RWPE1 (cell line): ENCODE results near the gene NOC2L.

Experiments used
- CTCF ChIA-PET: fragments of 350-600 bp; sonication (Branson Sonifier 250); formaldehyde crosslinking; extraction: SDS; loops from one replicate; lab custom pipeline; 2021; lab: Yijun Ruan, JAX
- POLR2A ChIA-PET: fragments of 400-600 bp; formaldehyde crosslinking; extraction: SDS; loops from one replicate; lab custom pipeline; 2020; ENCODE audit warnings: antibody characterized with exemption; ENCODE audit not compliant: low non-redundant PET; lab: Yijun Ruan, JAX
- DNase-seq: peaks from one replicate; pipeline ENCODE4 v3.0.0; 2012; ENCODE audit warnings: low spot score
- H3K27ac ChIP-seq: fragments of 450-650 bp; 2 replicates; pipeline ENCODE4 v1.5.1; 2017
- TF ChIP-seq, protein P1 (sequence below): fragments of 450-650 bp; conservative IDR thresholded peaks from 2 replicates; pipeline ENCODE4 v1.5.1; 2017; ENCODE audit warnings: low read depth, mild to moderate bottlenecking

The NOC2L gene

DNA sequence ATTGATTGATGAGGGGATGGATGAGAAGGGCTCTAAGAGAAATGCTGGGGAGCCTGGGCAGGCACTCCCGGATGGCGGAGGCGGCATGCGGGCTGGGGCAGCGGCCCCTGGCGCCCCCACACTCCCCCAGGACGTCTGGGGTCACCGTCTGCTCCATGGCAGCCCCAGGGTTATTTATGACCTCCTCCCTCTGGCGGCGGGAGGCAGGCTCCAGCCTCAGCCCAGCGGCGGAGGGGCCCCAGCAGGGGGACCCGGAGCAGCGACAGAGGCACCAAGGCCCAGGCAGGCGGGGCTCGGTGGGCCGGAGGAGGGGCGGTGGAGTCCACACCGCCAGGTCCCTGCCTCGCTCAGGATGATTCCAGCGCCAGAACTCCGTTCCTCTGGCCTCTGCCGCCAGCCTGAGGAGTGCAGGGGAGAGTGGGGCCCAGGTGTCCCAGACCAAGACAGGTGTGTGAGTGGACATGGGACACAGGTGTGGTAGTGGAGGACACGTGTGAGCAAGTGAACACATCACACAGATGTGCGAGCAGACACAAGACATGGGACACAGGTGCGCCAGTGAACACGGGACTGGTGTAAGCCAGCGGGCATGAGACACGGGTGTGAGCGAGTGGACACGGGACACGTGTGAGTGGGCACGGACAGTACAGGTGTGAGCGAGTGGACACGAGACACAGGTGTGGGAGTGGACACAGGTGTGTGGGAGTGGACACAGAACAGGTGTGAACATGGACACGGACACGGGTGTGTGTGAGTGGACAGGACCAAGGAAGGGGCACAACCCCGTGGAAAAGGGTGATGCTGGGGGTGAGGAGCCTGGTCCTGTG is 37.8 kb downstream of the NOC2L start:
- H3K27ac ChIP-seq: 0 out of 2 replicates have a peak overlapping the region, but pooled peaks have one; percentile 9
- DNase-seq: peak; percentile 70
- POLR2A ChIA-PET: no interaction called here
- CTCF ChIA-PET: interaction anchor here (0.7 to 1.4 kb wide), 2 partner anchors 16 to 17 kb away, joined by 4 read pairs; no protein-coding TSS in a partner anchor
- TF ChIP-seq, protein P1, sequence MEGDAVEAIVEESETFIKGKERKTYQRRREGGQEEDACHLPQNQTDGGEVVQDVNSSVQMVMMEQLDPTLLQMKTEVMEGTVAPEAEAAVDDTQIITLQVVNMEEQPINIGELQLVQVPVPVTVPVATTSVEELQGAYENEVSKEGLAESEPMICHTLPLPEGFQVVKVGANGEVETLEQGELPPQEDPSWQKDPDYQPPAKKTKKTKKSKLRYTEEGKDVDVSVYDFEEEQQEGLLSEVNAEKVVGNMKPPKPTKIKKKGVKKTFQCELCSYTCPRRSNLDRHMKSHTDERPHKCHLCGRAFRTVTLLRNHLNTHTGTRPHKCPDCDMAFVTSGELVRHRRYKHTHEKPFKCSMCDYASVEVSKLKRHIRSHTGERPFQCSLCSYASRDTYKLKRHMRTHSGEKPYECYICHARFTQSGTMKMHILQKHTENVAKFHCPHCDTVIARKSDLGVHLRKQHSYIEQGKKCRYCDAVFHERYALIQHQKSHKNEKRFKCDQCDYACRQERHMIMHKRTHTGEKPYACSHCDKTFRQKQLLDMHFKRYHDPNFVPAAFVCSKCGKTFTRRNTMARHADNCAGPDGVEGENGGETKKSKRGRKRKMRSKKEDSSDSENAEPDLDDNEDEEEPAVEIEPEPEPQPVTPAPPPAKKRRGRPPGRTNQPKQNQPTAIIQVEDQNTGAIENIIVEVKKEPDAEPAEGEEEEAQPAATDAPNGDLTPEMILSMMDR: peak; percentile 21; the same call in 1 of the 2 replicates

DNA sequence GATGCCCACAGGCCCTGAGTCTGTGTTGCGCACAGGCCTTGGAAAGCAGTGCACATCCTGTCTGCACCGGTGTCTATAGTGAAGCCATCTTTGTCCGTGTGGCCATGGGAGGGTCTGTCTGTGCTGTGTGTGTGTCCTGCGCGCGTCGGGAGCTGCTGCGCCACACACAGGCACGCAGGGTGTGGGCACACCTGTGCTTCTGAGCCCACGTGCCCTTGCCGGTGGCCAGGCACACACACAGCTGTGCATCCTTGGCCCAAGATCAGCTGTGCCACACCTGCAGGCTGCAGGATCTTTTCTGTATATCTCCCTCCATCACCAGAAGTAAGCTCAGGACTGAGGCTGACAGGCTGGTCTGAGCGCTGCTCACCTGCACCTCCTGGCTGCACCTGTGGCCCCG is 38.5 kb downstream of the NOC2L start:
- ChIA-PET CTCF (interaction anchor here (0.7 to 1.4 kb wide), 4 partner anchors 11 to 17 kb away, joined by 3 to 5 read pairs (median 4); no protein-coding TSS in a partner anchor), POLR2A (no interaction called here)
- no peak for DNase-seq
- H3K27ac ChIP-seq: 0 out of 2 replicates have a peak overlapping the region, but pooled peaks have one; percentile 9
- TF ChIP-seq, protein P1: no peak

DNA sequence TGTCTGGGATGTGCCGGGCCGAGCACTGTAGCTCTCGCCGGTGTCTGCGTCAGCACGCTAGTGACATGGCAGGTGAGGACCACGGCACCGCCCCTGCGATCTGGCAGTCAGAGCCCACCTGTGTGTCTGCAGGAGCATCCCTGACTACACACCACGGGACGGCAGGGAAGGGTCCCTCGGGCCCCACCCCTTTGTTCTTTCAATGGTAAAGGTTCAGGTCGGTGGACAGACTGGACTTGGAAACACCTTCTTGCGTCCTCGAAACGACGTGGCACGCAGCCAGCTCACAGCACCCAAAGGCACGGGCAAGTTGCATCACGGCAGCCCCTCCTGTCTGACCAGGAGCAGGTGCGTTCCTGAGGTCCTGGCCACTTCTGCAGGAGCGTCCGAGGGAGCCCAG is 39.0 kb downstream of the NOC2L start:
- no peak for DNase-seq
- TF ChIP-seq, protein P1: no peak
- CTCF ChIA-PET: interaction anchor here (0.7 to 1.4 kb wide), 4 partner anchors 10 to 18 kb away, joined by 3 to 5 read pairs (median 4); no protein-coding TSS in a partner anchor
- 0 out of 2 replicates have a peak overlapping the region, but pooled peaks have one; percentile 9 for H3K27ac ChIP-seq
- POLR2A ChIA-PET: no interaction called here

DNA sequence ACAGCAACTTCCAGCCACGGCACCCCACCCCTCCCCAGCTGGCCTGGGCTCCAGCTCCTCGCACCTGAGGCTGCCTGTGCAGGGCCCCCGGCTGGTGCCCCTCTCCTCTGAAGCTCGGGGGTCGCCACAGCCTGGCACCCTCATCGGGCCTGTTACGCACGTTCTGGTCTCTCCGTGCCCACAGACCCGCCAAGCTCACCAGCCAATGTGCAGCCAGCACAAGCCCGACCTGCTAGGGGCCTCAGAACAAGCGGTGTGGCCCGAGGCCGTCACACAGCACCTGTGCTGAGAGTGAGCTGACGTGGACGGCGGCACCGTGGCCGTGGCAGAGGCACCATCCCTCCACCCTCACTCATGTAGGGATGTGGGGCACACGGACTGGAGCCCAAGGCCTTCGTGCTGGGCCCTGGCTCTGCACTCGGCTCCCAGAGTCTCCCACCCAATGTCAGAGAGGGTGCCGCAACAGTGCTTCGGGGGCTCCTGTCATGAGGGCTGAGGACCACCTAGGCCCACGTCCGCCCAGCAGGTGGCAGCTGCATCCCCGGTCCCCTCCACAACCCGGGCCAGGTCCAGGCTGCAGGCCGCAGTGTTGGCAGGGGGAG is 39.7 kb downstream of the NOC2L start:
- H3K27ac ChIP-seq: no peak overlapping the region
- DNase-seq: no peak
- TF ChIP-seq, protein P1: no peak
- POLR2A ChIA-PET: no interaction called here
- CTCF ChIA-PET: interaction anchor here (0.6 to 1.2 kb wide), 5 partner anchors 11 to 39 kb away, joined by 3 to 6 read pairs (median 4); no protein-coding TSS in a partner anchor

DNA sequence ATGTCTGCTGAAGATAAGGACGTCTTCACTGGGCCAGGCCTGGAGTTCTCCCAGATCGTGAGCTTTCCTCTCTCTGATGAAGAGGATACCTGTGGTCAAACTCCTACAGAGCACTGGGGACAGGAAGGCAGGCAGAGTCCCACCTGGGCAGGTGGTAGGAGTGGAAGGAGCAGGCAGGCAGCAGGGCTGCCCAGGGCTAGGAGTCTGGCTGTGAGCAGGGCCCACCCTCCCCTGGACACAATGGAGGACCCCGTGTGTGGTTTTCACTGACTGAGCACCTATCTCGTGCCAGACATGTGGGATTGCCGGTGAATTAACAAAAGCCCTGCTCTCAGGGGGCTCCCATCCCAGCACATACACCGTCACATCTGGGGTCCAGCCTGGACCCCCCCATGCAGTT is 40.2 kb downstream of the NOC2L start:
- ChIA-PET POLR2A (no interaction called here), CTCF (interaction anchor here (0.6 to 1.0 kb wide), 2 partner anchors 19 to 40 kb away, joined by 4 to 6 read pairs; no protein-coding TSS in a partner anchor)
- H3K27ac ChIP-seq: no peak overlapping the region
- TF ChIP-seq, protein P1: no peak
- DNase-seq: no peak

DNA sequence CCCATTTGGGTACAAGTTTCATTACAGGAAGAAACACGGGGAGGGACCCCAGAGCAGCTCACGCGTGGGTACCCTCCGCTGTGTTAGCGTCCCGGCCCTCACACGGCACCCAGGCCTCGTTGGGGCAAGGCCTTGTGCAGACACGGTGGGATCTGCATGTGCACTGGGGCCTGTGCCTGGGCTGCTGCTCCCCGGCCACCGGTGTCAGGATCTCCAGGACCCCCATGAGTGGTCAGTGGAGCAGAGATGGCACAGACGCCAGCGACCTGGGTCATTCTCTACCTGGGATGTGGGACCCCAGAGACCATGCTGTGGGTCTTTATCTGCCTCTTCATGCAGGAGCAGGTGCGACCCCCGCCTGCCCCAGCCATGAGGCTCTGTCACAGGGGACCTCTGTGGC is 40.7 kb downstream of the NOC2L start:
- DNase-seq: no peak
- ChIA-PET POLR2A (no interaction called here), CTCF (interaction anchor here (1.0 kb wide), 1 partner anchor 20 kb away, joined by 6 read pairs; no protein-coding TSS in a partner anchor)
- TF ChIP-seq, protein P1: no peak
- no peak overlapping the region for H3K27ac ChIP-seq
